ENCODE data around the gene EEF1AKMT1.

The EEF1AKMT1 gene

GRCh38 chr13:20717581-20718542 lies 55.9 kb downstream of the EEF1AKMT1 start:
- no peak for DNase-seq

- DNase-seq: no peak
These were observed 56.8 kb downstream of the EEF1AKMT1 start for GRCh38 chr13:20716951-20717350.

- DNase-seq: no peak
These were observed 58.4 kb downstream of the EEF1AKMT1 start for GRCh38 chr13:20715330-20715712.

- no peak for DNase-seq
These were observed 59.0 kb downstream of the EEF1AKMT1 start for GRCh38 chr13:20714563-20715329.

- DNase-seq: no peak
These were observed 59.6 kb downstream of the EEF1AKMT1 start for GRCh38 chr13:20714161-20714560.

- DNase-seq: no peak
These were observed 60.0 kb downstream of the EEF1AKMT1 start for GRCh38 chr13:20713751-20714150.

- DNase-seq: no peak
These were observed 60.8 kb downstream of the EEF1AKMT1 start for GRCh38 chr13:20713014-20713376.

GRCh38 chr13:20711301-20712044 lies 62.3 kb downstream of the EEF1AKMT1 start:
- DNase-seq: no peak

- no peak for DNase-seq
These were observed 64.0 kb downstream of the EEF1AKMT1 start for GRCh38 chr13:20709782-20710181.

- no peak for DNase-seq
These were observed 64.4 kb downstream of the EEF1AKMT1 start for GRCh38 chr13:20709369-20709768.

GRCh38 chr13:20708216-20708615 lies 65.5 kb downstream of the EEF1AKMT1 start:
- DNase-seq: no peak

- no peak for DNase-seq
These were observed 67.1 kb downstream of the EEF1AKMT1 start for GRCh38 chr13:20706661-20707060.

GRCh38 chr13:20704459-20705069 lies 69.2 kb downstream of the EEF1AKMT1 start:
- DNase-seq: no peak

- DNase-seq: peak; percentile 63
These were observed 69.8 kb downstream of the EEF1AKMT1 start for GRCh38 chr13:20703780-20704458.

- no peak for DNase-seq
These were observed 70.6 kb downstream of the EEF1AKMT1 start, which contains the start of gene IL17D for GRCh38 chr13:20702915-20703779. Gene IL17D, plus strand, starts transcription at chr13:20703699. Its CDS starts 303 bp downstream, at chr13:20704002.

GRCh38 chr13:20702530-20702914 lies 71.2 kb downstream of the EEF1AKMT1 start:
- DNase-seq: no peak

GRCh38 chr13:20701461-20701860 lies 72.3 kb downstream of the EEF1AKMT1 start:
- no peak for DNase-seq

GRCh38 chr13:20700288-20700687 lies 73.5 kb downstream of the EEF1AKMT1 start:
- DNase-seq: no peak

- DNase-seq: no peak
These were observed 74.0 kb downstream of the EEF1AKMT1 start for GRCh38 chr13:20699715-20700114.

- no peak for DNase-seq
These were observed 77.7 kb downstream of the EEF1AKMT1 start for GRCh38 chr13:20696073-20696472.

GRCh38 chr13:20691616-20692015 lies 82.1 kb downstream of the EEF1AKMT1 start:
- DNase-seq: no peak
